H1 (cell line): ENCODE measurements around the gene UTS2R. TPM values are rescaled to one million over a fixed set of nuclear protein-coding genes. Genes with fewer than 3 reads are reported as not detected.

ENCODE experiments used
- CHD1 ChIP-seq: IDR thresholded peaks from 2 replicates; pipeline ENCODE4 v1.6.1; 2012; ENCODE audit warnings: low read depth, low read length, improper control_type of control experiment
- CTBP2 ChIP-seq: IDR thresholded peaks from 2 replicates; pipeline ENCODE4 v1.7.0; 2011; ENCODE audit warnings: borderline replicate concordance, mild to moderate bottlenecking, moderate library complexity, mixed read lengths, low read length; ENCODE audit not compliant: insufficient read depth, insufficient read length
- EGR1 ChIP-seq: IDR thresholded peaks from 2 replicates; pipeline ENCODE4 v1.6.1; 2011; ENCODE audit warnings: low read depth, low read length, borderline replicate concordance
- GTF2F1 ChIP-seq: IDR thresholded peaks from 2 replicates; pipeline ENCODE4 v1.6.1; 2012; ENCODE audit warnings: low read depth, low read length, improper control_type of control experiment, borderline replicate concordance
- TEAD4 ChIP-seq: IDR thresholded peaks from 2 replicates; pipeline ENCODE4 v1.6.1; 2012; ENCODE audit warnings: low read depth, low read length, inconsistent platforms, mixed read lengths
- polyA plus RNA-seq, 7 experiments: library from polyadenylated mRNA; depleted of rRNA in 3 of 7; stranded (reverse) in 5 of 7; unstranded in 2 of 7; fragments of >200 nt in 5 of 7; fragments of 200-250 nt in 2 of 7; gene quantifications; 1 replicate in 5 of 7; 2 replicates in 1 of 7; 4 replicates in 1 of 7; pipeline versions ENCODE4 v1.2.1 to v1.2.3, GENCODE V29; 2011 to 2013; ENCODE audit warnings: missing spikeins in 2 of 7, mixed read lengths in 2 of 7
- total RNA-seq: library from RNA; stranded (reverse); fragmentation: NEBNext Ultra II Directional; extraction: Animal tissue kit (Norgen Biotek cat#: 25700); gene quantifications from 2 replicates; pipeline ENCODE4 v1.2.1, GENCODE V29; 2021

UTS2R gene
- total and polyA plus RNA-seq, 2 of the 8 experiments (the other 6 are each of a cell fraction or from before 2014, with no cell fraction given): 0.27 TPM; not detected in 1

DNA sequence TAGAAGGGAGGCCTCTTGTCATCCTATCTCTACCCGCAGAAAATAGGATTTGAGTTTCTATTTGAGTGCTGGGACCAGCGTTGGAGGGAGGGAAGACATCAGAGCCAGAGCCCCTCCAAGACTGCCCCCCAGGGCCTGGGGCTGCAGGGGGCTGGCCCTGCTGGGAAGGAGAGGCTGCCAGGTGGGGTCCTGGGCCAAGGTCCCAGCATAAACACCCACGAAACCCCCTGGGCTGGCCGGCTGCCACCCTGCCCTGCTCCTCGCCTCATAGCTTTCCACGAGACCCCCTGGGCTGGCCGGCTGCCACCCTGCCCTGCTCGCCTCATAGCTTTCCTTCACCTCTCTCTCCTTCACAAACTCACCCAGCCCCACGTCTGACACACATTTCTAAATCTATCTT, 23.1 kb upstream of the UTS2R start (continued):
- TF ChIP-seq GTF2F1: no peak
- TF ChIP-seq TEAD4: no peak
- no peak for TF ChIP-seq CHD1
- no peak for TF ChIP-seq CTBP2
- TF ChIP-seq EGR1: no peak
